SHP77 treated with DMSO at 0.1 percent for 48 hours (cell line): ENCODE results near the gene CACNA1E.

Experiments
- DNase-seq: peaks from one replicate; lab custom pipeline; 2025; lab: John Stamatoyannopoulos, UW

CACNA1E gene

GRCh38 chr1:181768930-181769280 is 285.6 kb downstream of the CACNA1E start:
- DNase-seq = no peak

- DNase-seq = no peak
These were observed 286.5 kb downstream of the CACNA1E start for GRCh38 chr1:181769846-181770245.

GRCh38 chr1:181772714-181773113 is 289.4 kb downstream of the CACNA1E start:
- DNase-seq = no peak

- DNase-seq = no peak
These were observed 292.7 kb downstream of the CACNA1E start for GRCh38 chr1:181776044-181776443.

GRCh38 chr1:181777286-181777685 is 294.0 kb downstream of the CACNA1E start:
- no peak for DNase-seq

- no peak for DNase-seq
These were observed 294.5 kb downstream of the CACNA1E start for GRCh38 chr1:181777812-181778211.

GRCh38 chr1:181778640-181779260 is 295.4 kb downstream of the CACNA1E start:
- DNase-seq = peak; percentile 29

GRCh38 chr1:181779343-181779742 is 296.0 kb downstream of the CACNA1E start:
- DNase-seq = no peak

GRCh38 chr1:181783208-181783607 is 299.9 kb downstream of the CACNA1E start:
- no peak for DNase-seq

- DNase-seq = no peak
These were observed 300.8 kb downstream of the CACNA1E start for GRCh38 chr1:181784039-181784683.

- no peak for DNase-seq
These were observed 306.1 kb downstream of the CACNA1E start for GRCh38 chr1:181789395-181789794.

- DNase-seq = no peak
These were observed 308.4 kb downstream of the CACNA1E start for GRCh38 chr1:181791721-181792120.

- DNase-seq = no peak
These were observed 310.5 kb downstream of the CACNA1E start for GRCh38 chr1:181793831-181794230.

GRCh38 chr1:181794332-181794731 is 311.0 kb downstream of the CACNA1E start:
- no peak for DNase-seq

- no peak for DNase-seq
These were observed 315.0 kb downstream of the CACNA1E start for GRCh38 chr1:181798191-181798926.

GRCh38 chr1:181801617-181802016 is 318.3 kb downstream of the CACNA1E start:
- no peak for DNase-seq

- no peak for DNase-seq
These were observed 319.1 kb downstream of the CACNA1E start for GRCh38 chr1:181802466-181802865.

- no peak for DNase-seq
These were observed 320.1 kb downstream of the CACNA1E start for GRCh38 chr1:181803421-181803820.

GRCh38 chr1:181804989-181805388 is 321.7 kb downstream of the CACNA1E start:
- DNase-seq = no peak

GRCh38 chr1:181806746-181807145 is 323.4 kb downstream of the CACNA1E start:
- no peak for DNase-seq

- no peak for DNase-seq
These were observed 323.9 kb downstream of the CACNA1E start for GRCh38 chr1:181807251-181807650.

- no peak for DNase-seq
These were observed 326.8 kb downstream of the CACNA1E start for GRCh38 chr1:181809991-181810545.

GRCh38 chr1:181812208-181812607 is 328.9 kb downstream of the CACNA1E start:
- no peak for DNase-seq
